Stimulated activated memory B cell treated with anti-CD40 and anti-IgM and Interleukin-4, amounts not matched to agents 10 μg/mL and 1 μg/mL and 100 μg/mL, for 72 hours (primary cell): Measurements from ENCODE around the gene FTH1.

Experiments used
- ATAC-seq: fragments of 150-1000 bp; cut with Tn5 transposase; 2 replicates; pipeline ENCODE4 v1.10.0; 2021
- H3K27ac Mint-ChIP-seq: one replicate; pipeline ENCODE4 v1.8.0; 2022; ENCODE audit warnings: mild to moderate bottlenecking, mixed read lengths
- H3K27me3 Mint-ChIP-seq: one replicate; pipeline ENCODE4 v1.8.0; 2022; ENCODE audit warnings: mixed read lengths
- H3K36me3 Mint-ChIP-seq: one replicate; pipeline ENCODE4 v1.8.0; 2022; ENCODE audit warnings: mixed read lengths
- H3K4me1 Mint-ChIP-seq: one replicate; pipeline ENCODE4 v1.8.0; 2022; ENCODE audit warnings: mixed read lengths
- H3K4me3 Mint-ChIP-seq: one replicate; pipeline ENCODE4 v1.8.0; 2022; ENCODE audit warnings: mild to moderate bottlenecking, moderate library complexity, mixed read lengths
- H3K9me3 Mint-ChIP-seq: one replicate; pipeline ENCODE4 v1.8.0; 2022; ENCODE audit warnings: mixed read lengths

Gene FTH1

DNA sequence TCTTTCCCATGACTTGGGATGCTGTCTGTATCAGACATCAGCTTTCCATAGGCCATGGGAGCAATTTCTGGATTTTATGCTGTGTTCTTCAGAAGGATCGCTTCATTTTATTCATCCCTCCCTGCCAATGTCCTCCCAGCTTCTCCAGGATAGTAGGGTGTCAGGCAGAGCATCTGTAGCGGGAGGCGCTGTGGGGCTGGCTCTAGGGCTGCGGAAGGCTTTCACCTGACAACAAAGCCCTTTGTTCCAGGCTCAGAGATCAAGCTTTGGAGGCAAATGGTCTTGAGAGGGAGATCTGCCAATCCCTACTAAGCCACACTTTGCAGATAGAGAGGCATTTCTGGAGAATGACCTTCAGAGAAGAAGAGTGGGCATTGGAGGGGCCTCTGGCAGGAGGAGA is 29.5 kb upstream of the FTH1 start:
- Mint-ChIP-seq H3K27ac (no peak overlapping the region), H3K4me1 (no peaks in the 10 kb centered on the region), H3K9me3 (peaks cover 7% of the 10 kb centered on the region), H3K36me3 (peaks cover 18% of the 10 kb centered on the region), H3K27me3 (peaks cover 2% of the 10 kb centered on the region), H3K4me3 (no peak overlapping the region)
- no peak for ATAC-seq

DNA sequence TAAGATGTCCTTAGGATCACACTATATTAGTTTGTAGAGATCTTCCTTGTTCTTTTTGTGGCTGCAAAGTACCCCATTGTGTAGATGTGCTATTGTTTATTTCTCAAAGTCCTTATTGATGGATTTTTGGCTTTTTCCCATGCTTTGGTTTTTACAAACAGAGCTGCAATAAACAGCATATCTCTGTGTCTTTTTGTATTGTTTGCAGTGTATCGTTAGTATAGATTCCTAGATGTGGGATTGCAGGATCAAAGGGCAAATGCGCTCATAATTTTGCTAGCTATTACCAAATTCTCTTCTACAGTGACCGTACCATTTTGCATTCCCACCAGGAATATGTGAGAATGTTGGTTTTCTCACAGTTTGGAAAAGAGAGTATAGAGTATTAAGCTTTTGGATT is 27.5 kb upstream of the FTH1 start:
- Mint-ChIP-seq H3K9me3 (peaks cover 10% of the 10 kb centered on the region), H3K4me1 (peaks cover 10% of the 10 kb centered on the region), H3K27ac (no peak overlapping the region), H3K36me3 (peaks cover 18% of the 10 kb centered on the region), H3K4me3 (no peak overlapping the region), H3K27me3 (no peaks in the 10 kb centered on the region)
- ATAC-seq, result no peak

DNA sequence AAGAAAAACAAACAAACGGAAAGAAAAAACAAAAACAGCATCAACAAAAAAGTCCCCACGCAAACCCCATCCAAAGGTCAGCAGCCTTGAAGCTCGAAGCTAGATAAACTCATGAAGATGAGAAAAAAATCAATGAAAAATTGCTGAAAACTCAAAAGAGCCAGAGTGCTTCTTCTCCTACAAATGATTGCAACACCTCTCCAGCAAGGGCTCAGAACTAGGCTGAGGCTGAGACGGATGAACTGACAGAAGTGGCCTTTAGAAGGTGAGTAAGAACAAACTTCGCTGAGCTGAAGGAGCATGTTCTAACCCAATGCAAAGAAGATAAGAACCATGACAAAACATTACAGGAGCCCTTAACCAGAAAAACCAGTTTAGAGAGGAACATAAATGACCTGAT is 18.4 kb upstream of the FTH1 start:
- Mint-ChIP-seq H3K27me3 (no peaks in the 10 kb centered on the region), H3K4me3 (no peak overlapping the region), H3K4me1 (peaks cover 24% of the 10 kb centered on the region), H3K36me3 (peaks cover 15% of the 10 kb centered on the region), H3K27ac (no peak overlapping the region), H3K9me3 (peaks cover 17% of the 10 kb centered on the region)
- no peak for ATAC-seq

DNA sequence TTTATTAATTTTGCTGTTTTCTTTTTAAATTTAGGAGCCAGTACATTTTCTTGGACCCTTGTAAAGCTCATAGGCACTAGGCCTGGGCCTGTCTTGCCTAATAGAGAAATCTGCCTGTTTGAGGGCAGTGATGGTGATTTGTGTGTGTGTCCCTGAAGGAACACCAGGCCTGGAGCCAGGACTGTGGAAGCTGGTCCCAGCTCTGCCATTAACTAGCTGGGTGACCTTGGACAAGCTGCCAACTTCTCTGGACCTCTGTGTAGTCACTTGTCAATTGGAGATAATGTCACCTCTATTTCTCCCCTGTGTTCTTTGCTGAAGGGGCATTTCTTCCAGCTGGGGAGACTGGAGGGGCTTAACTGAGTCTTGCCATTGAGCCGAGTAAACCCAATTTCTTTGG is 16.0 kb upstream of the FTH1 start:
- Mint-ChIP-seq H3K27ac (no peak overlapping the region), H3K4me3 (no peak overlapping the region)

DNA sequence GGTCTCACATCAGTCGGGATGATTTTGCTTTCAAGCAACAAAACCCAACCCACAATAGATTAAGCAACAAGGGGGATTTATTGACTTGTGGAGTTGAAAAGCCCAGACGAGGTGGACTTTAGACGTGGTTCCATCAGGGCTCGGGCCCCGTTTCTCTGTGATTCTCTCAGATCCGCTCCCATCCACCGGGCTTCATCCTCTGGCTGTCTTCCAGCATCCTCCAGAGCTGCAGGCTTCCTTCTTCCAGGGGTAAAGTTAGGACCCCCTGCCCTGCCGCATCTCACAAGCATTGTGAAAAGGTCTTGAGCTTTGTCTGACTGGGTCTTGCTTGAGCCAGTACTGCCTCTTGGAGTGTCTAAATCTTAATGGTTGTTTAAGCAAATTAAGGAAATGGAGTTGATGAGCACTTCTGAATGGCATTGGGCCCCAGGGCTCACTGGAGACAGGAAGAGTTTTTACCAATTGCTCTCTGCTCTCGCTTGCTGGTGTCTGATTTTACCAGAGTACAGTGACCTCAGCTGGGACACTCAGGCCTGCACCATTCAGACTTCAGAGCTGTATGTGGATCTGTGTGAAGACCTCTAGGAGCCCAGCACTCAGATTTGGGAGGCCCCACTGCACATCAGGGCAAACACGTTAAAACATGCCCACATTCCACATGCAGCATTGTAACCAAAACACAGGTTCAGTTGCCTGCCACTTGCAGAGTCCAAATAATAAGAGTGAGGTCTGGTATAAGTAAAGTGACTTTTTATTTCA is 13.5 kb upstream of the FTH1 start:
- H3K4me3 Mint-ChIP-seq, result no peak overlapping the region
- peaks cover 13% of the 10 kb centered on the region for H3K4me1 Mint-ChIP-seq
- no peak overlapping the region for H3K27ac Mint-ChIP-seq
- ATAC-seq, result no peak
- no peaks in the 10 kb centered on the region for H3K27me3 Mint-ChIP-seq
- peaks cover 3% of the 10 kb centered on the region for H3K36me3 Mint-ChIP-seq
- no peaks in the 10 kb centered on the region for H3K9me3 Mint-ChIP-seq

More for the DNA sequence above, 16.0 kb upstream of the FTH1 start:
- Mint-ChIP-seq H3K4me1 (peaks cover 13% of the 10 kb centered on the region), H3K9me3 (peaks cover 11% of the 10 kb centered on the region), H3K36me3 (peaks cover 15% of the 10 kb centered on the region), H3K27me3 (no peaks in the 10 kb centered on the region)
- ATAC-seq, result no peak

DNA sequence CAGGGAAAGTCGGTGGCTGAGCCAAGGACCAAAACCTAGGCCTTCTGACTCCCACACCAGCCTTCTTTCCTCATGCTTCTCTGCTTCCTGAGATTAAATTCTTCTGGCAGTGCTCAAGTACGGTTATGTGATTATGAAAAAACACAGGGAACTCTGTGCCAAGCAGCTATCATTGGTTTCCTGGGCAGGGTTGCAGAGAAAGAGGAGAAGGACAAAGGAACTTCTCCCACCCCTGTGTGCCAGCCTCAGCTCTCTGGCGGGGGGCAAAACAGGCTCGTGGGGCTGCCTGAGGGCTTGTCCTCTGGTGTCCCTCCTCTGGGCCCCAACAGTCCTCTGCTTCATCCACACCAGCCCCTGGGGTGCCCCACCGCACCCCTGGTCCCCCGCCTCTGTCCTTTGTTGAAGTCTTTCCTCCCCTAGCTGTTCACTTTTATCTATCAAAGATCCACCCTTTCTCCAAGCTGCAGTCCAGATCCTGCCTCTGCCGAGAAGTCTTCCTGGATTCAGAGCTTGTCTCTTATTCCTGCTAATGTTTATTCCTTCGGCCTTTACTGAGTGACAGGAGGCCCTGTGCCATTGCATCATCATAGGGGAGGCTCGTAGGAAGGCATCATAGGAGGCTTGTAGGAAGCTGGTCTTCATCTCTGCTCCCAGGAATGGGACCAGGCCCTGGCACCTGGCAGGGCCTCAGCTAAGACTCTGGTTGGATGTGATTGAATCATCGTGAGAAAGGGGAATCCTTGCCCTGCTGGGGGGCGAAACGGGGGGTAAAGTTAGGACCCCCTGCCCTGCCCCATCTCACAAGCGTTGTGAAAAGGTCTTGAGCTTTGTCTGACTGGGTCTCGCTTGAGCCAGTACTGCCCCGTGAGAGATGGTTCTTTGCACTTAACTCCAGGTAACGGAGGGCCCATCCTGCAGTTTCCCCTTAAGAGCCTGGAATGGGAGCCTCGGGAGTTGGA is 11.5 kb upstream of the FTH1 start:
- H3K27me3 Mint-ChIP-seq, result no peaks in the 10 kb centered on the region
- ATAC-seq, result no peak
- peaks cover 13% of the 10 kb centered on the region for H3K4me1 Mint-ChIP-seq
- no peaks in the 10 kb centered on the region for H3K36me3 Mint-ChIP-seq
- no peak overlapping the region for H3K27ac Mint-ChIP-seq
- H3K4me3 Mint-ChIP-seq, result no peak overlapping the region
- no peaks in the 10 kb centered on the region for H3K9me3 Mint-ChIP-seq

DNA sequence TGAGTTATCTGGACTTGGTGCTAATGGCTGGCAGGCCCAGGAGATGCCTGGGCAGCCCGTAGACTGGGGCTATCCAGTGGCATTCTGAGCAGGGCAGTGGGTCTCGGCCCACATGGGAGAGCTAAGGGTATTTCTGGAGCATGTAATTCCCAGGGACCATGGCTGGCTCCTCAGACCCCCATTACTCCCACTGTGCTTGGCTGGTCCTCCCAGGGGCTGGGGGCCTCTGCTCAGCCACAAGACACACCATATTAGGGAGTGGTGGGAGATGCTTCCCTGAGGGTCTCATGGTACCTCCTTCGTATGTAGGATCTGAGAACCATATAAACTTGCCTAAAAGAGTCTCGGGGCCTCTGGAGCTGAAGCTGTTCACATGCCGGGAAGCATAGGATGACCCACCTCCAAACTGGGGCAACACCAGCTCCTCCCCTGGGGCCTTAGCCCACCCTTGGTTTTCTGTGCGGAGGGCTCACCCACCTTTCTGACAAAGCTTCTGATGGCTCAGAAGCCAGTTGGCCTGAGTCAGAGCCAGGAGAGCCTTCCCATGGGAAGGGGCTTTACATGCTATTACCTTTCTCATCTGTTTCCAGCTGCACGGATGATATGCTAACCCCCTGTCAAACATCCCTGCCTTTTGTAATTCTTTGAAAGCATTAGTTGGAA is 9.5 kb upstream of the FTH1 start:
- no peaks in the 10 kb centered on the region for H3K27me3 Mint-ChIP-seq
- H3K4me1 Mint-ChIP-seq, result peaks cover 26% of the 10 kb centered on the region
- H3K36me3 Mint-ChIP-seq, result no peaks in the 10 kb centered on the region
- no peak for ATAC-seq
- no peak overlapping the region for H3K4me3 Mint-ChIP-seq
- H3K27ac Mint-ChIP-seq, result no peak overlapping the region
- H3K9me3 Mint-ChIP-seq, result no peaks in the 10 kb centered on the region

DNA sequence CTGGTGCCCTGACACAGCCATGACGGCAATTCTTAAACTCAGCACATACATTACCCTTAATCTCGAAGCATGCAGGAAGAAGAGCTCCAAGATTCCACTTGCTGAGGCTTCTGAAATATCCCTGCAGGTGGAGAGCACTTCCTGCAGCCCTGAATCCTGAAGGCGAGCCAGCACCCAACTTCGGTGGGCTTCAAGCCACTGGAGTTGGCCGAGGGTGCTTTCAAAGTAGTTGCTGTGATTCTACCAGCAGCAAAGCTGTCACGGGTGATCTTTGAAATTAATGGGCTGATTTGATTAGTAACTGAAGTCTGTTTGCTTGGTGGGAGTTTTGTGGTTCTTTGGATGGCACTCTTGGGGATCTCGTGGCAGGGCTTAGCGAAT is 9.0 kb upstream of the FTH1 start:
- Mint-ChIP-seq H3K27me3 (no peaks in the 10 kb centered on the region), H3K27ac (no peak overlapping the region), H3K36me3 (no peaks in the 10 kb centered on the region), H3K4me3 (no peak overlapping the region), H3K4me1 (peaks cover 29% of the 10 kb centered on the region), H3K9me3 (no peaks in the 10 kb centered on the region)
- no peak for ATAC-seq

DNA sequence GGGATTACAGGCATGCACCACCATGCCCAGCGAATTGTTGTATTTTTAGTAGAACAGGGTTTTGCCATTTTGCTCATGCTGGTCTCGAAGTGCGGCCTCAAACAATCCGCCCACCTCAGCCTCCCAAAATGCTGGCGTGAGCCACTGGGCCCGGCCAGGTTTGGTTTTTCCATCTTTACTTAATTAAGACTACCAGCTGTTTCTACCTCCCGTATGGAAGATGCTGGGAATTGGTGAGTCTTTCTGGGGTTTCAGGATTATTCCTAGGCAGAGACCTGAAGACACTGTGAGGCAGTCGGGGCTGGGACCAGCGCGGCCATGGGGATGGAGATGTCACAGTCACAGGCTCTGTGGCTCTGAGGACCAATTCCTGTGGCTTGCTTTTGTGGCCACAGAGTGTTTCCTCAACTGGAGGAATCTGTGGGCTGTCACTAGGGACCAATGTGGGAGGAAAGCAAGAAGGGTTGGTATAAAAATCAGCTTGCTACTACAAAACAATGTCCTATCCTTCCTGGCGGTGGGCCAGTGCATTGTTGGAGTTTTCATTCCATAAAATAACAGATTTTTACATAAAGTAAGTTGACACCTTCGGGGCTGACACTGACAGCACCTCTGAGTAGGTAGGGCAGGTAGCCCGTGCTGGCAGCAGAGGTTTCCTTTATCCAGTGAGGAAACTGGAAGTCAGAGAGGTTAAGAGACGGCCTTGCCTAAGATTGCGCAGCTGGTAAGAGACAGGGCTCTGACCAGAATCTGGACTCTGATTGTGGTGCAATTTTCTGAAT is 8.4 kb upstream of the FTH1 start:
- Mint-ChIP-seq H3K27me3 (no peaks in the 10 kb centered on the region), H3K4me3 (no peak overlapping the region), H3K9me3 (no peaks in the 10 kb centered on the region), H3K4me1 (peaks cover 35% of the 10 kb centered on the region), H3K27ac (peak overlapping the region; percentile 9), H3K36me3 (no peaks in the 10 kb centered on the region)
- no peak for ATAC-seq

DNA sequence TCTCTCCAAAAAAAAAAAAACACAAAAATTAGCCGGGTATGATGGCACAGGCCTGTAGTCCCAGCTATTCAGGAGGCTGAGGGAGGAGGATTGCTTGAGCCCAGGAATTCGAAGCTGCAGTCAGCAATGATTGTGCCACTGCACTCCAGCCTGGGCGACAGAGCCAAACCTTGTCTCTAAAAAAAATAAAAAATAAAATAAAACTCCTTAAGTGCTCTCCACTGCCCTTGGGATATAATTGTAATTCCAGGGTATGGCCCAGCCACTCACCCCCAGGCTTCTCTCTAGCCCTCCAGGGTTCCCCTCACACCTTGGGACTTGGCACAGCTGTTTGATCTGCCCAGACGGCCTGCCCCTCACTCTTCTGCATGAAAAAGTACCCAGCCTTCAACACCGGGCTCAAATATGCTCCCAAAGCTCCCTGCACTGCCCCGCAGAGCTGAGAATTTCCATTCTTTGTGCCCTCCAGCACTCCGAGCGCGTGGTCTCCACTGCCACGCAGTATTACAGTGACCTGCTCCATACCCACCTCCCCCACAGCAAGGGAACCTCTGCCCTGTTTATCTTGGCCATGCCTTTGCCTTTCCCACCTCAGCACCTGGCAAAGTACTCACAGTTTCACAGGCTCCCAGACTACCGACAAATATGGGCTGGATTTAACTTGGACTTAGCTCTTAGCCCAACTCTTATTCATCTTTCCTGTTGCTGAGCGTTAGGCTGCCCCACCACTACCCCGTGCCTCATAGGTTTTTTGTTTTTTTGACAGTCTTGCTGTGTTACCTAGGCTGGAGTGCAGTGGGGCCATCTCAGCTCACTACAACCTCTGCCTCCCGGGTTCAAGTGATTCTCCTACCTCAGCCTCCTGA is 7.6 kb upstream of the FTH1 start:
- Mint-ChIP-seq H3K27me3 (no peaks in the 10 kb centered on the region), H3K27ac (peak overlapping the region; percentile 9), H3K9me3 (no peaks in the 10 kb centered on the region), H3K36me3 (no peaks in the 10 kb centered on the region), H3K4me1 (peaks cover 41% of the 10 kb centered on the region), H3K4me3 (no peak overlapping the region)
- no peak for ATAC-seq

DNA sequence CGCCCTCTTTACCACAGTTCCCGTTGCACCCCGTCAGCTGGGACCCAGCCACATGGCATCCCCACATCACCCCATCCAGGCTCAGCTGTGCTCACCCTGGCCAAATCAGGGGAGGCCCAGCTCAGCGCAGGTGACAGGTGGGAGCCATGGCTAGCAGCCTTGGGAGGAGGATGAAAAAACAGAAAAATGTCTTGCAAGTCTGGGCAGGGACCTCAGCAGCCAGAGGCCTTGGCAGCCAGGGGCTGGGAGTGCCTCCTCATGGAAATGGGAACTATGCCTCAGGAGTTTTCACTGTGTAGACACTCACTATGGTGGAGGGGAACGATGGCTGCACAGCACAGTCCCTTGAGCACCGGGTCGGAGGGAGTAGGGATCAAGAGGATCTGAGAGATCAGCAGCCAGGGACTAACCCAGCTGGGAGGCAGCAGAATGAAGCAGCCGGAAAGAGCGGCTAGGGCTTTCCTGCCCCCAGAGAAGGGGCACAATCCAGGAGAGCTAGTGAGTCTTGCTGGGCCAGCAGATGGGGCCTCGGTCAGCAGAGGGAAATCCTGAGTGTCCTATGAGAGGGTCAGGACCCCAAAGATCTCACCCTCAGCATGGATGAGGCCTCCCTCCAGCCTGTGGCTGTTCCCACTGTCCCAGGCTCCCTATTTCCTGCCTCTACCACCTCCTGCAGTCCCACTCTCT is 6.2 kb upstream of the FTH1 start:
- peaks cover 50% of the 10 kb centered on the region for H3K4me1 Mint-ChIP-seq
- H3K27ac Mint-ChIP-seq, result peak overlapping the region; percentile 16
- H3K9me3 Mint-ChIP-seq, result no peaks in the 10 kb centered on the region
- H3K27me3 Mint-ChIP-seq, result no peaks in the 10 kb centered on the region
- ATAC-seq, result peak; percentile 15
- H3K4me3 Mint-ChIP-seq, result no peak overlapping the region
- no peaks in the 10 kb centered on the region for H3K36me3 Mint-ChIP-seq

DNA sequence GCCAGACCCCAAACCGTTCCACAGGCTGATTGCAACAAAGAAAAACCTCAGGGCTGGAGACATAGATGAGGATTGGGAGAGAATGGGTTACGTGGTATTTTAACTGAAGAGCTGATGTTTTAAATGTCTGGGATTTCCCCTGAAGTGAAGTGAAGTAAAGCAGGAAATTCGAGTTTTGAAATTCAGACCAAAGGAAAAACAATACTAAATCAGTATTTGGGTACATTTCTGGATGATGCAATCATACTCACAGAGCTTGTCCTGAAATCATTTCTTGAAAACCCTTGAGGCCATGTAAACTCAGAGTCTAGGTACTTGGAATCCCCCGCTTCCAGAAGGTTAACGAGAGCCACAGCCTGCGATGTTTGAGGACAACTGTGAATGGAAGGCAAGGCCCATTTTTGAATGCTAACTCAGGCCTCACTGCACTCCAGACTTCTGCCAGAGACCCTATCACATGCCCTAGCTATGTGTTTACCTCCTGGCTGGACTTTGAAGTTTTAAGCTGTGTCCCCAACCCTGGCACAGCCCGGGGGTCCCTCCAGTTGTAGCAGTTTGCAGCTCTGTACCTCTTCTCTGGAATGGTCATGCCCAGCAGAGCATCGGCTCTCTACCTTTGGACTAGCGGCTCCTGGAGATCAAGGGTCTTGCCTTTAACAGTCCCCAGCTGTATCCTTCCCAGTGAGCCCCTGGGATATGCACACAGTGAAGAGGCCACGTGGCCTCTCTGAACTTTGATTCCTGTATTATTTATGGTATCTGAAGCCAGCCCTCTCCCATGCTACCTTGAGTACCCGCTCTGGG is 5.4 kb upstream of the FTH1 start:
- peaks cover 57% of the 10 kb centered on the region for H3K4me1 Mint-ChIP-seq
- no peaks in the 10 kb centered on the region for H3K27me3 Mint-ChIP-seq
- H3K36me3 Mint-ChIP-seq, result no peaks in the 10 kb centered on the region
- ATAC-seq, result no peak
- H3K9me3 Mint-ChIP-seq, result no peaks in the 10 kb centered on the region
- no peak overlapping the region for H3K4me3 Mint-ChIP-seq
- H3K27ac Mint-ChIP-seq, result peak overlapping the region; percentile 16

DNA sequence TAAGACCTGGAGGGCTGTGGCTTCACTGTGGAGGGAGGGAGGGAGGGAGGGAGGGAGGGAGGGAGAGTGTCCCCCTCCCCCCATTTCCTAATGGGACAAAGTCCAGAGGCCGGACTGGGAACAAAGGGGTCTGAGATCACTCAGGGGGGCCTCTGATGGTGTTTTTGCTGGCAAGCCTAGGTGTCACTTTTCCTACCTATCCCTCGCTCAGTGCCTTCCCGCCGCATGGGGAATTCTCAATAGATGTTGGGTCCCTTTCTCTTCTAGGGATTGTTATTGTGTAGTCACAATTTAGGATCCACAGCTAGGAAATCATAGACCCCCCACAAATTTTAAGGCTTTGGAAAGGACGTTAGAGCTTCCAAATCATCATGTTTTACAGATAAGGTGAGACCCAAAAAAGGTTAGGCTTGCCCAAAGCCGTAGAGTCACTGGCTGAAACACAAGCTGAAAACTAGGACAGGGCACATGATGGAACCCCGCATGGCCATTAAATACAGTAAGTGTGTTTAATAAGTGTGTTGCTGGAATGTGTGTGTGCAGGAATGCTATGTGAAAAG is 4.8 kb upstream of the FTH1 start:
- peaks cover 57% of the 10 kb centered on the region for H3K4me1 Mint-ChIP-seq
- H3K27ac Mint-ChIP-seq, result peak overlapping the region; percentile 16
- H3K27me3 Mint-ChIP-seq, result no peaks in the 10 kb centered on the region
- no peak overlapping the region for H3K4me3 Mint-ChIP-seq
- no peak for ATAC-seq
- H3K36me3 Mint-ChIP-seq, result no peaks in the 10 kb centered on the region
- no peaks in the 10 kb centered on the region for H3K9me3 Mint-ChIP-seq
